Measurements from ENCODE around the gene SLC35B2. TPM values are rescaled to one million over a fixed set of nuclear protein-coding genes. Genes with fewer than 3 reads are reported as not detected.

Gene SLC35B2
- total and polyA plus RNA-seq, 10 of the 15 experiments (the other 5 are each of a cell fraction or from before 2014, with no cell fraction given): 11.3 to 45.4 (median 33.8) TPM

DNA sequence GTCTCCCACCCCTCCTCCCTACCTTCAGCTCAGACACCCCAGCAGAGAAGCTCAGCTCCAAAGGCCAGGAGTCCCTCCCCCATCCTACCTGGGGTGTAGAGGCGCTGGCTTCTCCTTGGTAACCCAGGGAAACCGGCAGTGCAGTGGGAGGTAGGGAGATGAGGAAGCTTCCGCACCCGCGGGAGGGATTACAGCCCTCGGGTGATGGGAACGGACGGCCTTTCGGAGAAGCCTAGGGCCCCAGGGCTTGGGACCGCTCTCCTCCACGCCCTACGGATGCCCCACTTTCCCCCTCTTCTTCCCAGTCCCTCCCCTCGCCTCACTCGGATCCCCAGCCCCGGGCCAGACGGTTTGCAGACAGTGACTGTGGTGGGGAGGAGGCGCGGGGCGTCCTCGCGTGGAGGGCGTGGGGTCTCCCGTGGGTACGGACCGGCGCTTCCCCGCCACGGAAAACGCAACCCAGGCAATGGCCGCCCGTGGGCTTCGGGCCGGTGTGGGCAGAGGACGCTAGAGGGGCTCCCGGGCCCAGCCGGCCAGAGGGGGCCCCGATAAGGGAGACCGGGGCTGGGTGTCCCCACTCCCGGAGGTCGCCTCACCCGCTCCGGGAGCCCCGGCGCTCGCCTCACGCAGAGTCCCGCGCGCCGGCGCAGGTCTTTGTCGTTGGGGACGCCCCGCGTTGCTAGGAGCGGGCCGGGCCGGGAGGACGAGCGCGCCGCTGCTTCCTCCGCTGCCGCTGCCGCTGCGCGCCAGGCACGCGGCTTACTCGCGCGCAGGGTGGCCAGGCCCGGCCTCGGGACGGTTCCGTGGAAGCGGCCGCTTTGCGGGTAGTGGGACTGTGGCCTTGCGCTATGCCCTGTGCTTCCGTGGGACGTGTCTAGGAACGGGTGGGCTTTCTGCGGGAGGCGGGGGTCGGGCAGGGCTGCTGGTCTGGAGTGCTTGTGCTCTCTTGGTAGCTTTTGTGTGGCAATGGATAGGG, 40.0 kb upstream of the SLC35B2 start:
- ChIA-PET CTCF (interaction anchor here (1.5 to 2.3 kb wide), 3 partner anchors 8 to 29 kb away, joined by 5 to 17 read pairs (median 6); partner anchors contain the start of gene AARS2), SMC1A (ENCODE audit: uncharacterized antibody, unreplicated experiment) (no interaction called here), RAD21 (ENCODE audit: unreplicated experiment) (no interaction called here), POLR2A (interaction anchor here (0.6 kb wide), 1 partner anchor 8 kb away, joined by 3 read pairs; no protein-coding TSS in a partner anchor)
- H3K27me3 ChIP-seq (replicated peaks in 1 of 2; ENCODE audit: control insufficient read depth in 2 of 2, insufficient read depth in 2 of 2, low read length in 1 of 2): peaks cover 9 to 11% of the 10 kb centered on the region in 2 experiments
- H3K4me2 ChIP-seq (ENCODE audit: control insufficient read depth, insufficient read depth): no peak overlapping the region
- no peaks in the 10 kb centered on the region for H4K20me1 ChIP-seq (ENCODE audit: control insufficient read depth, insufficient read depth)
- no peaks in the 10 kb centered on the region for H3K9me3 ChIP-seq (replicated peaks; ENCODE audit: control insufficient read depth, insufficient read depth, low read length)
- FAIRE-seq: no peak
- H3K4me1 ChIP-seq (ENCODE audit: control insufficient read depth, insufficient read depth, low read length): no peaks in the 10 kb centered on the region
- in situ Hi-C loops (cut with MboI) (no loop called here), intact Hi-C loops (cut with micrococcal nuclease; ENCODE audit: unreplicated experiment) (no loop called here)
- H2AFZ ChIP-seq (ENCODE audit: control insufficient read depth, low read depth, low read length): no peak overlapping the region
- BruUV-seq (replicated peaks): no TSS peak
- H3K79me2 ChIP-seq (ENCODE audit: control insufficient read depth, insufficient read depth, low read length): no peaks in the 10 kb centered on the region
- H3K4me3 ChIP-seq: no peak overlapping the region
- DNase-seq (ENCODE audit: low read depth, low spot score): no peak
- peaks cover 0 to 10% of the 10 kb centered on the region in 2 experiments; a peak in 2 of 4 replicates for H3K36me3 ChIP-seq (ENCODE audit: control insufficient read depth in 2 of 2, insufficient read depth in 2 of 2, low read length in 1 of 2)
- H3K9ac ChIP-seq (ENCODE audit: control insufficient read depth, insufficient read depth, low read length): no peak overlapping the region
- WGBS (ENCODE audit: insufficient coverage, insufficient replicate concordance, low lambda C conversion rate, missing lambda C conversion rate): 8% methylated on average over 69 of the region's 86 CpGs
- ATAC-seq: peak; percentile 50
- TF ChIP-seq SUZ12 (IDR thresholded peaks at IDR 0.05; ENCODE audit: unreplicated experiment) (peak; percentile 25), BHLHE40 (IDR thresholded peaks at IDR 0.05; ENCODE audit: borderline replicate concordance in 1 of 2, low read depth in 2 of 2, low read length in 1 of 2) (no peak), POLR2AphosphoS2 (IDR thresholded peaks at IDR 0.05; ENCODE audit: low read depth, low read length) (no peak), MTA3 (IDR thresholded peaks at IDR 0.05; ENCODE audit: borderline replicate concordance, low read length) (no peak), POLR2A (IDR thresholded peaks at IDR 0.05; ENCODE audit: low read depth, low read length) (peak; percentile 59), ESRRA (IDR thresholded peaks at IDR 0.05; ENCODE audit: low read length) (no peak)
- no peak overlapping the region for H3K27ac ChIP-seq (ENCODE audit: control insufficient read depth, insufficient read depth)

Data from GM12878 (cell line).